GM23338 (cell line): Measurements from ENCODE around the gene CES3.

ENCODE experiments used
- CTCF ChIP-seq, 2 experiments: fragments of 200-600 bp in 1 of 2; sonication (generic) in 1 of 2; conservative IDR thresholded peaks; 2 replicates each; pipeline versions ENCODE4 v1.5.1 to v1.6.1; 2016 to 2017; ENCODE audit warnings: antibody characterized with exemption in 2 of 2, low read depth in 2 of 2, mild to moderate bottlenecking in 2 of 2, moderate library complexity in 1 of 2
- ETS1 ChIP-seq: IDR thresholded peaks from 2 replicates; pipeline ENCODE4 v1.6.1; 2016; ENCODE audit warnings: antibody characterized with exemption
- EZH2 ChIP-seq: fragments of 200-600 bp; sonication (generic); IDR thresholded peaks from one replicate; pipeline ENCODE4 v1.8.0; 2017; ENCODE audit warnings: antibody characterized with exemption, mild to moderate bottlenecking, low read depth; ENCODE audit not compliant: unreplicated experiment
- EZH2phosphoT487 ChIP-seq: fragments of 200-600 bp; sonication (generic); IDR thresholded peaks from one replicate; pipeline ENCODE4 v1.8.1; 2018; ENCODE audit warnings: antibody characterized with exemption; ENCODE audit not compliant: unreplicated experiment
- JUNB ChIP-seq: IDR thresholded peaks from one replicate; pipeline ENCODE4 v1.6.1; 2016; ENCODE audit warnings: antibody characterized with exemption; ENCODE audit not compliant: unreplicated experiment
- POLR2AphosphoS5 ChIP-seq: IDR thresholded peaks from 2 replicates; pipeline ENCODE4 v1.6.1; 2016; ENCODE audit warnings: antibody characterized with exemption, low read depth
- REST ChIP-seq: IDR thresholded peaks from one replicate; pipeline ENCODE4 v1.6.1; 2018; ENCODE audit warnings: antibody characterized with exemption; ENCODE audit not compliant: unreplicated experiment

GRCh38 chr16:66915041-66915440 lies 46.0 kb upstream of the CES3 start:
- TF ChIP-seq CTCF (conservative IDR thresholded peaks at IDR 0.05; ENCODE audit: low read depth in 2 of 2), result no peak
- no peak for TF ChIP-seq JUNB
- no peak for TF ChIP-seq EZH2phosphoT487
- TF ChIP-seq POLR2AphosphoS5, result no peak
- TF ChIP-seq REST, result no peak
- no peak for TF ChIP-seq EZH2
- TF ChIP-seq ETS1, result no peak
